Colonic mucosa (tissue), 4 donors: ENCODE results near the gene SPRR2D. TPM values are rescaled to one million over a fixed set of nuclear protein-coding genes. Genes with fewer than 3 reads are reported as not detected.

Source experiments
- DNase-seq: peaks from one replicate; pipeline ENCODE4 v3.0.0-alpha.2; 2020
- H3K27ac ChIP-seq: fragments of 200-600 bp; one replicate; pipeline ENCODE4 v1.8.0; 2021
- H3K27me3 ChIP-seq: fragments of 200-600 bp; one replicate; pipeline ENCODE4 v1.8.0; 2021
- H3K36me3 ChIP-seq: fragments of 200-600 bp; one replicate; pipeline ENCODE4 v1.8.0; 2021
- H3K4me1 ChIP-seq: fragments of 200-600 bp; one replicate; pipeline ENCODE4 v1.8.0; 2021; ENCODE audit warnings: mild to moderate bottlenecking
- H3K4me3 ChIP-seq: fragments of 200-600 bp; one replicate; pipeline ENCODE4 v1.8.0; 2021
- H3K9ac ChIP-seq, 2 donors: one replicate each; pipeline ENCODE4 v1.7.0; 2013; ENCODE audit warnings: control low read depth in 2 of 2, low read depth in 2 of 2, low read length in 2 of 2
- H3K9me3 ChIP-seq: fragments of 200-600 bp; one replicate; pipeline ENCODE4 v1.8.0; 2021
- intact Hi-C: fragments of 100-400 bp; cut with DNase I; formaldehyde crosslinking; loops from one replicate; pipeline ENCODE4 v1.14.1; 2022
- total RNA-seq, 2 donors: library from RNA; stranded (reverse); fragmentation: NEBNext Ultra II Directional in 1 of 2; extraction: Animal tissue kit (Norgen Biotek cat#: 25700) in 1 of 2; gene quantifications; one replicate each; pipeline ENCODE4 v1.2.1, GENCODE V29; 2021
- TF ChIP-seq, protein P1 (sequence below): fragments of 200-600 bp; IDR thresholded peaks from one replicate; pipeline ENCODE4 v1.8.0; 2022; ENCODE audit warnings: antibody characterized with exemption, mild to moderate bottlenecking
- donor health status: healthy.
- donor health status: DM: no; HTN: no; CAD: no.
- donor health status: DM: no; HTN: no; CAD: no.

The SPRR2D gene
- total RNA-seq, 2 donors from 2014 or later = not detected

DNA sequence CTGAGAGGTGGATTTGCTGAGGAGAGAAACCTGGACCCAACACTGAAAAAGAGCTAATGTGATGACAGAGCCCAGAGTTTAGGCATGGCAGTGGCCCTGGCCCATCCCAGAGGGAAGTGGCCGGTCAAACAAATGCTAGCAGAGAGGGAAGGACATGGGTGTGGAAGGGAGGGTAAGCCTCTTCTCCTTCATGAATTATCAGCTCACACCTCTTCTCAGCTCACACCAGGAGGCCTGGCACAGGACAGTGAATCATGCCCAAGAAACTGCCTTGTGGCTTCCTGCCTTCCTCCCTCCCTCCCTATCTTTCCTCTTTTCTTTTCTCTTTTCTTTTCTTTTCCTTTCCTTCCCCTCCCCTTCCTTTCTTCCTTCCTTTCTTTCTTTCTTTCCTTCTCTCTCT lies 40.6 kb downstream of the SPRR2D start:
- H3K27me3 ChIP-seq = no peaks in the 10 kb centered on the region
- H3K9ac ChIP-seq = no peak overlapping the region
- no peaks in the 10 kb centered on the region for H3K36me3 ChIP-seq
- intact Hi-C loops = no loop called here
- H3K27ac ChIP-seq = no peak overlapping the region
- H3K4me1 ChIP-seq = no peaks in the 10 kb centered on the region
- H3K9me3 ChIP-seq = no peaks in the 10 kb centered on the region
- H3K4me3 ChIP-seq = no peak overlapping the region
- TF ChIP-seq, protein P1, sequence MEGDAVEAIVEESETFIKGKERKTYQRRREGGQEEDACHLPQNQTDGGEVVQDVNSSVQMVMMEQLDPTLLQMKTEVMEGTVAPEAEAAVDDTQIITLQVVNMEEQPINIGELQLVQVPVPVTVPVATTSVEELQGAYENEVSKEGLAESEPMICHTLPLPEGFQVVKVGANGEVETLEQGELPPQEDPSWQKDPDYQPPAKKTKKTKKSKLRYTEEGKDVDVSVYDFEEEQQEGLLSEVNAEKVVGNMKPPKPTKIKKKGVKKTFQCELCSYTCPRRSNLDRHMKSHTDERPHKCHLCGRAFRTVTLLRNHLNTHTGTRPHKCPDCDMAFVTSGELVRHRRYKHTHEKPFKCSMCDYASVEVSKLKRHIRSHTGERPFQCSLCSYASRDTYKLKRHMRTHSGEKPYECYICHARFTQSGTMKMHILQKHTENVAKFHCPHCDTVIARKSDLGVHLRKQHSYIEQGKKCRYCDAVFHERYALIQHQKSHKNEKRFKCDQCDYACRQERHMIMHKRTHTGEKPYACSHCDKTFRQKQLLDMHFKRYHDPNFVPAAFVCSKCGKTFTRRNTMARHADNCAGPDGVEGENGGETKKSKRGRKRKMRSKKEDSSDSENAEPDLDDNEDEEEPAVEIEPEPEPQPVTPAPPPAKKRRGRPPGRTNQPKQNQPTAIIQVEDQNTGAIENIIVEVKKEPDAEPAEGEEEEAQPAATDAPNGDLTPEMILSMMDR = no peak
- no peak for DNase-seq

DNA sequence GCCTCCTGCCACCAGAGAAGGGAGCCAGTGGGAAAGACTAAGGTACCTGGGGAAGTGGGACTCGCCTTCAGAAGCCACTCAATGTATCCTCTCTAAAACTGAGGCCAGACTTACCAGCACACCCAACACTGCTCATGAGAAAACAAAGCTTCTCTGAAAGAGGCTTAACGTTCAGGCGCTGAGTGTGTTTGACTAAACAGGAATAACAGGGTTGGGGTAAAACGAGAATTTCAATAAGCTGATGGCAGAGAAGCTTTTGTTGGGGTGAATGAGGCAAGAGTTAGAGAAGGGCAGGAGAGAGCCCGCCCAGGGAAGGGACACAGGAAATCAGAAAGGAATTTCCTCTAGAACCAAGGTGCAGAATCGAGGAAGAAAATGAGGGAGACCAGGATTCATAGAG lies 41.1 kb downstream of the SPRR2D start:
- H3K27ac ChIP-seq = no peak overlapping the region
- no peak overlapping the region for H3K4me3 ChIP-seq
- no peaks in the 10 kb centered on the region for H3K9me3 ChIP-seq
- intact Hi-C loops = no loop called here
- TF ChIP-seq, protein P1 = no peak
- H3K36me3 ChIP-seq = no peaks in the 10 kb centered on the region
- H3K27me3 ChIP-seq = no peaks in the 10 kb centered on the region
- H3K9ac ChIP-seq = no peak overlapping the region
- DNase-seq = no peak
- H3K4me1 ChIP-seq = no peaks in the 10 kb centered on the region

DNA sequence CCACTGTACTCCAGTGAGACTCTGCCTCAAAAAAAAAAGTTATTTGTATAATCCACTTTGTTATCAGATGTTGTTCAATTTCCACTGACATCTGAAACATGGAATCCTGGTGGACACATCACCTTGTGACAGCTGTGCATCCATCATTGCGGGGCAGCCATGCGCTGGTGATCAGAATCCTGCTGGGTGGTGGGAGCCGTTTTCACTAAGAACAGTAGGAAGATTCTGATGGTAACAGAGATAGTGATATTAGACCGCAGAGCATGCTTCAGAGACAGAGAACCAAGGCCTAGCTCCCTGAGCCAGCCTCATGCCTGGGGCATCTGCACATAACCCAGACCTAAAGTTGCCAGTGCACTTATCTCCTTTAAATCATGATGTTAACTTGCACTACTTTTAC lies 42.4 kb downstream of the SPRR2D start:
- intact Hi-C loops = no loop called here
- TF ChIP-seq, protein P1 = no peak
- no peak for DNase-seq
- no peak overlapping the region for H3K4me3 ChIP-seq
- no peak overlapping the region for H3K9ac ChIP-seq
- no peaks in the 10 kb centered on the region for H3K4me1 ChIP-seq
- H3K9me3 ChIP-seq = no peaks in the 10 kb centered on the region
- H3K27ac ChIP-seq = no peak overlapping the region
- no peaks in the 10 kb centered on the region for H3K36me3 ChIP-seq
- H3K27me3 ChIP-seq = no peaks in the 10 kb centered on the region

DNA sequence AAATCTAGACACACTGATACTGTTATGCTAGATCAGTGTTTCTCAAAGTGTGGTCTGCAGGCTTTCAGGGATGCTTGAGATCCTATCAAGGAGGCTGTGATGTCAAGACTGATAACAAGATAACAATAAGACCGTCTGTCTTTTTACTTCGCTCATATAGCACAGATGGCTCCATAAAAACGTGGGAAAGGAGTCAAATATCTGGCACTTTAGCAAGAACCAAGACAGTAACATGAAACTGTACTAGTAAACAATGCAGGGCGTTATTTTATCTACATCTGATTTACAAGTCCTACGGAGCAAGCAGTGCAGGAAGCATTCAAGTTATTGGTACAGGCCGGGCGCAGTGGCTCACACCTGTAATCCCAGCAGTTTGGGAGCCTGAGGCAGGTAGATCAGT lies 43.0 kb downstream of the SPRR2D start:
- TF ChIP-seq, protein P1 = no peak
- no peak overlapping the region for H3K27ac ChIP-seq
- H3K4me3 ChIP-seq = no peak overlapping the region
- H3K4me1 ChIP-seq = no peaks in the 10 kb centered on the region
- intact Hi-C loops = no loop called here
- no peak for DNase-seq
- H3K9me3 ChIP-seq = no peaks in the 10 kb centered on the region
- H3K27me3 ChIP-seq = no peaks in the 10 kb centered on the region
- no peaks in the 10 kb centered on the region for H3K36me3 ChIP-seq
- H3K9ac ChIP-seq = no peak overlapping the region

DNA sequence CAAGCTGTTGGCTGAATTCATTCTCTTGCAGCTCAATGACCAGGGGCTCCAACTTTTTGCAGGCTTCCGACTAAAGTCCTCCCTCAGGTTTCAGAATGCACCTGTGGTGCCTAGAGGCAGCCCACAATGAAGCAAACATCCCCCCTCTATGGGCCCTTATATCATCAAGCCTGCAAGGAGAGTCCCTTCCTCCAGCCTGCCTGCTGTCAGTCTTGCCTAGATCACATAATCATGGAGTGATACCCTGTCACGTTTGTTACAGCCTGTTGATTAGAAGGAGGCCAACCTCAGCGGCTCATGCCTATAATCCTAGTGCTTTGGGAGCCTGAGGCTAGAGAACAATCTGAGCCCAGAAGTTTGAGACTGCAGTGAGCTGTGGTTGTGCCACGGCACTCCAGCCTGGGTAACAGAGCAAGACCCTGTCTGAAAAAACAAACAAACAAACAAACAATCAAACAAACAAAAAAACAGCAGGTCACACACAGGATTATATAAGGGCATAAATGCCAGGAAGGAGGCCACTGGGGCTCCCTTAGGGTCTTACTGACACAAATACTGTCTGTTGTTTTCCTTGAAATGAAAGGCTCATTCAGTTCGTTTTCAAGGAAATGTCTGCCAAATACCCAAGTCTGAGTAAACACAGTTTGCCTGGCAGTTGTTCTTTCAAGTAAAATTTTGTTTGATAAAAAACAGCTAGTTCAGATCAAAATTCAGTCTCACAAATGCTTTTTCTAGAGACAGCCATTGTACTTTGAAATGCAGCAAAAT lies 44.1 kb downstream of the SPRR2D start:
- H3K4me3 ChIP-seq = no peak overlapping the region
- H3K36me3 ChIP-seq = no peaks in the 10 kb centered on the region
- H3K9ac ChIP-seq = no peak overlapping the region
- H3K4me1 ChIP-seq = no peaks in the 10 kb centered on the region
- TF ChIP-seq, protein P1 = no peak
- no peaks in the 10 kb centered on the region for H3K9me3 ChIP-seq
- DNase-seq = no peak
- intact Hi-C loops = no loop called here
- no peak overlapping the region for H3K27ac ChIP-seq
- no peaks in the 10 kb centered on the region for H3K27me3 ChIP-seq
